Type B pancreatic cell (in vitro differentiated cells): ENCODE results near the gene CHMP1B. TPM values are rescaled to one million over a fixed set of nuclear protein-coding genes. Genes with fewer than 3 reads are reported as not detected.
"Not testable (repeated sequence)": the region's sequence is repeated elsewhere in the genome, so short reads cannot be mapped to it uniquely, and the experiment has no call there.

ENCODE experiments used
- DNase-seq: peaks from one replicate; pipeline ENCODE4 v3.0.0; 2021; ENCODE audit warnings: mixed read lengths; ENCODE audit not compliant: unreplicated experiment; ENCODE audit errors: extremely low spot score
- H3K27ac Mint-ChIP-seq: 2 replicates; pipeline ENCODE4 v1.8.0; 2021; ENCODE audit warnings: mild to moderate bottlenecking, mixed read lengths
- H3K27me3 Mint-ChIP-seq: 2 replicates; pipeline ENCODE4 v1.8.0; 2021; ENCODE audit warnings: mixed read lengths
- H3K36me3 Mint-ChIP-seq: 2 replicates; pipeline ENCODE4 v1.8.0; 2021; ENCODE audit warnings: mixed read lengths
- H3K4me1 Mint-ChIP-seq: one replicate; pipeline ENCODE4 v1.8.0; 2021; ENCODE audit warnings: mixed read lengths; ENCODE audit not compliant: unreplicated experiment
- H3K4me3 Mint-ChIP-seq: 2 replicates; pipeline ENCODE4 v1.8.0; 2021; ENCODE audit warnings: mild to moderate bottlenecking, mixed read lengths
- H3K9me3 Mint-ChIP-seq: 2 replicates; pipeline ENCODE4 v1.8.0; 2021; ENCODE audit warnings: mixed read lengths
- total RNA-seq: library from RNA; stranded (reverse); gene quantifications from 2 replicates; pipeline ENCODE4 v1.2.1, GENCODE V29; 2021; ENCODE audit warnings: low replicate concordance
- TF ChIP-seq, protein P1 (sequence below): fragments of 200-600 bp; sonication (generic); conservative IDR thresholded peaks from 2 replicates; pipeline ENCODE4 v1.5.0; 2021; ENCODE audit warnings: antibody characterized with exemption, mild to moderate bottlenecking

Gene CHMP1B
- total RNA-seq, 1 donor from 2014 or later, result 41.4 TPM

DNA sequence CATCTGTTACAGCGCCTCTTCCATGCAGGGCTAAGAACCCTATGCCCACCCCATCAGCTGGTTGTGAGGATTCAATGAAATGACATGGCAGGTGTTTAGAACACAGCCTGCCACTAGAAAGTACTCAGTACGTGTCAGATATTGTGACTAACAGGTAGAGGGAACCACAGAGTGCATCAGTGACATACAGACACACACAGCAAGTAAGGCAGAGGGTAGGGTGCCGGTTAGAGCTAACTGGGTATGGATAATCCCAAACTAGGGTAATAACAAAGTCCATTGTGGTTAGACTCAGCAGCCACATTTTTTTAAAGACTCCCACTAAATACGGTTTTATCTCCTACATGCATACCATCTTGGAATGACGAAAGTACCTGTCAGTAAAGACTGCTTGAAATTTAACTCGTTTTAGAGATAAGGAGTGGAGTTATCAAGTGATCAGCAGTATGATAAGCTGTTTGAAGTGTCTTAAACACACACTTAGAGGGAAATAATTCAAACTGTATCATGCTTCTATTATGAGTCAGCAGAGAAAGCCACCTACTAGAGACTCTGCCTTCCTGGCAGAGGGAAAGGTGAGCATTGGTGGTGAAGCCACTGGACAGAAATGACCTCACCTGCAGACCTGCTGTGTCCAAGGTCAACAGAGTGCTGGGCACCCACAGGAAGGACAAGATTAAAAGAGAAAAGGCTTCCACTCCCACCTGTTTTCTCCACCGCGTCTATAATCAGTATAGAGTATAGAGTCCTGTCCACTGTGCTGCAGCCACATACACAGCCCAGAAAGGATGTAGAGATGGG lies 36.3 kb downstream of the CHMP1B start:
- no peaks in the 10 kb centered on the region for H3K27me3 Mint-ChIP-seq
- H3K36me3 Mint-ChIP-seq, result peaks cover 20% of the 10 kb centered on the region
- DNase-seq, result no peak
- peak overlapping the region; percentile 63 for H3K4me3 Mint-ChIP-seq
- H3K4me1 Mint-ChIP-seq, result peaks cover 7% of the 10 kb centered on the region
- peak overlapping the region; percentile 65 for H3K27ac Mint-ChIP-seq
- TF ChIP-seq, protein P1, sequence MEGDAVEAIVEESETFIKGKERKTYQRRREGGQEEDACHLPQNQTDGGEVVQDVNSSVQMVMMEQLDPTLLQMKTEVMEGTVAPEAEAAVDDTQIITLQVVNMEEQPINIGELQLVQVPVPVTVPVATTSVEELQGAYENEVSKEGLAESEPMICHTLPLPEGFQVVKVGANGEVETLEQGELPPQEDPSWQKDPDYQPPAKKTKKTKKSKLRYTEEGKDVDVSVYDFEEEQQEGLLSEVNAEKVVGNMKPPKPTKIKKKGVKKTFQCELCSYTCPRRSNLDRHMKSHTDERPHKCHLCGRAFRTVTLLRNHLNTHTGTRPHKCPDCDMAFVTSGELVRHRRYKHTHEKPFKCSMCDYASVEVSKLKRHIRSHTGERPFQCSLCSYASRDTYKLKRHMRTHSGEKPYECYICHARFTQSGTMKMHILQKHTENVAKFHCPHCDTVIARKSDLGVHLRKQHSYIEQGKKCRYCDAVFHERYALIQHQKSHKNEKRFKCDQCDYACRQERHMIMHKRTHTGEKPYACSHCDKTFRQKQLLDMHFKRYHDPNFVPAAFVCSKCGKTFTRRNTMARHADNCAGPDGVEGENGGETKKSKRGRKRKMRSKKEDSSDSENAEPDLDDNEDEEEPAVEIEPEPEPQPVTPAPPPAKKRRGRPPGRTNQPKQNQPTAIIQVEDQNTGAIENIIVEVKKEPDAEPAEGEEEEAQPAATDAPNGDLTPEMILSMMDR, result no peak
- no peaks in the 10 kb centered on the region for H3K9me3 Mint-ChIP-seq

DNA sequence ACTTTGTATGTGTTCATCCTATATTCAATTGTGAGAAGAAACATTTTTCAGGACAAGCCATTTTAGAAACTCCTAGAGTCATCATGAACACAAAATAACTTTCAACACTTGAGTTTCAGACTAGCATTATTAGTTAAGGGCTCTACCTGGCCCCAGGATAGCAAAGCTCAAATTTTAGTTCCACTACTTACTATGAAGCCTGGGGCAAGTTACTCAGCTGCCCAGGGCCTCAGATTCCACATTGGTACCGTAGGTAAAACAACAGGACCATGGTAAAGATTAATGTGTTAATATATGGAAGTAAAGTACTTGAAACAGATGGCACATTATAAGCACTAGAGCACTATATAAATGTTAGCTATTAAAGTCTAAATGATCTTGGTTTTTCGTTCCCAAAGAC lies 37.5 kb downstream of the CHMP1B start:
- TF ChIP-seq, protein P1, result no peak

GRCh38 chr18:11889284-11889683 lies 38.1 kb downstream of the CHMP1B start:
- H3K27me3 Mint-ChIP-seq, result no peaks in the 10 kb centered on the region
- H3K27ac Mint-ChIP-seq, result no peak overlapping the region
- peaks cover 30% of the 10 kb centered on the region for H3K36me3 Mint-ChIP-seq
- H3K9me3 Mint-ChIP-seq, result no peaks in the 10 kb centered on the region
- TF ChIP-seq, protein P1, result no peak
- peaks cover 7% of the 10 kb centered on the region for H3K4me1 Mint-ChIP-seq
- H3K4me3 Mint-ChIP-seq, result no peak overlapping the region
- no peak for DNase-seq

More for the DNA sequence above, 37.5 kb downstream of the CHMP1B start:
- Mint-ChIP-seq H3K27ac (no peak overlapping the region), H3K36me3 (peaks cover 31% of the 10 kb centered on the region), H3K27me3 (no peaks in the 10 kb centered on the region), H3K9me3 (no peaks in the 10 kb centered on the region), H3K4me1 (peaks cover 7% of the 10 kb centered on the region), H3K4me3 (no peak overlapping the region)
- no peak for DNase-seq

GRCh38 chr18:11891737-11892136 lies 40.5 kb downstream of the CHMP1B start:
- H3K27ac Mint-ChIP-seq, result no peak overlapping the region
- TF ChIP-seq, protein P1, result no peak
- H3K4me1 Mint-ChIP-seq, result peaks cover 7% of the 10 kb centered on the region
- no peak for DNase-seq
- H3K27me3 Mint-ChIP-seq, result no peaks in the 10 kb centered on the region
- H3K36me3 Mint-ChIP-seq, result peaks cover 28% of the 10 kb centered on the region
- no peak overlapping the region for H3K4me3 Mint-ChIP-seq
- no peaks in the 10 kb centered on the region for H3K9me3 Mint-ChIP-seq

- not testable (repeated sequence) for H3K4me1 Mint-ChIP-seq, H3K9me3 Mint-ChIP-seq, H3K27ac Mint-ChIP-seq, H3K4me3 Mint-ChIP-seq, DNase-seq, H3K27me3 Mint-ChIP-seq
- H3K36me3 Mint-ChIP-seq, result peaks cover 28% of the 10 kb centered on the region
These were observed 41.2 kb downstream of the CHMP1B start for GRCh38 chr18:11892438-11892837.

GRCh38 chr18:11897781-11898180 lies 46.6 kb downstream of the CHMP1B start:
- Mint-ChIP-seq H3K4me3 (no peak overlapping the region), H3K4me1 (peaks cover 11% of the 10 kb centered on the region), H3K27ac (no peak overlapping the region), H3K9me3 (no peaks in the 10 kb centered on the region), H3K27me3 (no peaks in the 10 kb centered on the region), H3K36me3 (peaks cover 20% of the 10 kb centered on the region)
- TF ChIP-seq, protein P1, result no peak
- no peak for DNase-seq
